Hippocampal formation (tissue), 2 donors: ENCODE measurements around the gene CCDC146.
"Not testable (repeated sequence)": the region's sequence is repeated elsewhere in the genome, so short reads cannot be mapped to it uniquely, and the experiment has no call there.

Experiments used
- DNase-seq, 2 donors: peaks; one replicate each; lab custom pipeline; 2025; lab: John Stamatoyannopoulos, UW

Gene CCDC146

DNA sequence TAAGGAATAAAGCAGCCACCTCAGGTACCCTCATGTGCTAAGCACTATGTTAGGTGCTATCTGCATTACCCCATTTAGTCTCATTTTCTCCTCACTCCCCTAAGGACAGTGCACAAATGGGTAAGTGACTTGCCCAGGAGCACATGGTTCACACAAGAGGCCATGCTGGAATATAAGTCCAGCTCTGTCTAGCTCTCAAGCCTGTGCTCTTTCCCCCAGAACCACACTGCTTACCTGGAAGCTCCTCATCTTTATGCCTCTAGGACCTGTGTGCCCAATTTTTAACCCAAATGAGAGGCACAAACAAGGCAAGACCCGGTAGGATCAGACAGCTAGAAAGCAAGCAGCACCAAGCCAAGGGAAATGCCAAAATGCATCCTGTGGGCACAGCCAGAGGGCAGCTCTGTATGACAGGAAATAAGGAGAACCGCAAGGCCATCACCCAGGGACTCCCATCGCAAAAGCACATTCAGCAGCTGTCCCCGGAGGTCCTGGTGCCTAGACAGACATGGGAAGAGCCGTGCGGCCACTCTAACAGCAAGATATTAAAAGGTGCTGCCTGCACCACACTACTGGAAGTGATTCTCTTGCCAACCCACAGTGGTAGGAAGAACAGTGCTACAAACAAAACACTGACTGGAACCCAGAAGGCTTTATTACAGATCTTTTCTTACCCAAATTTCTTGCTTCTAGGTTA lies 205.7 kb downstream of the CCDC146 start:
- DNase-seq: no peak

- DNase-seq: no peak
Measured at GRCh38 chr7:77328669-77329068, 206.3 kb downstream of the CCDC146 start.

DNA sequence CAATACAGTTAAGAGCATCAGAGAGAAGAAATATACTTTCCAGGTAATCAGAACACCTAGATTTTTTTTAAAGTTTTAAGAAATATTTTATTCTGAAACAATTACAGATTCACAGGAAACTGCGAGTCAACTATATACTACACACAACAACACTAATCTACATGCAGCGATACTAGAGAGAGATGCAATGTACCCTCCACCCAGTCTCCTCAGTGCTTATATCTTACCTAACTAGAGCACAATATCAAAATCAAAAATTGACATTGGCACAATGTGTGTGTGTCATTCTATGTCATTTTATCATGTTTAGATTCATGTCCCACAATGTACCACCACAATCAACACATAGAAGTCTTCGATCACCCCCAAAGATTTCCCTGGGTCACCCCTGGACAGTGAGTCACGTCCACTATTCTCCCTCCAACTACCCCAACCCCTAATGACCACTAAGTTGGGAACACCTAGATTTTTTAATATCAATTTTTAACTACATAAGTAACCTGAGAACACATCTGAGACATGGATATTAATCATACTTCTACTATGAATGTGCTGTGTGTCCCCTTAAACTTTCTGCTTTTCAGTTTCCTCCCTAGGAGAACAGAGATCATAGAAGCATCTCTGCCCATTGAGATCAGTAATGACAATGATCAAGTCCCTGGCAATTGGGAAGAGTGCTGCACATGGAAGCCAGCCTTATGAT lies 207.2 kb downstream of the CCDC146 start:
- no peak for DNase-seq

GRCh38 chr7:77330169-77330882 lies 207.9 kb downstream of the CCDC146 start:
- DNase-seq: no peak

GRCh38 chr7:77331938-77332695 lies 209.7 kb downstream of the CCDC146 start:
- DNase-seq: peak; percentile 50 to 86

GRCh38 chr7:77334039-77334438 lies 211.6 kb downstream of the CCDC146 start:
- not testable (repeated sequence) for DNase-seq

- DNase-seq: no peak
Measured at GRCh38 chr7:77335581-77335980, 213.2 kb downstream of the CCDC146 start.

DNA sequence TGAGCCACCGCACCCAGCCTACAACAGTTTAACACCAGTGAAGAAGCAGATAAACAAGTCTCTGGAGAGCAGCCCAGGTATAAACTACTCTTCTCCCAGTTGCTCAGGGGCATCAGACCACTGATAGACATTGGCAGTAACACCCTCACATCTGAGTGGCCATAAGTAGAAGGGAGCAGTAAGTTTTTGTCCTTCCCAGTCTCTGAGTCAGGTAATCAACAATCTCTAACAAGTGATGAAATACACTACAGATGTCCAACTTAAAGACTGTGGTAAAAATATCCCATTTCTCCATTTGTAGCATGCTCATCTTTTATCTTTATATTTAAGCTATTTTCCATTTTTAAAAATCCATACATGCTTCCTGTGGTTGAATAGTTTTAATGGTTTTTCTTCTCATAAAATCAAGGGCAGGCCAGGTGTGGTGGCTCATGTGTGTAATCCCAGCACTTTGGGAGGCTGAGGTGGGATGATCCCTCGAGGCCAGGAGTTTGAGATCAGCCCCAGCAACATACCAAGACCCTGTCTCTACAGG lies 215.1 kb downstream of the CCDC146 start:
- DNase-seq: no peak

DNA sequence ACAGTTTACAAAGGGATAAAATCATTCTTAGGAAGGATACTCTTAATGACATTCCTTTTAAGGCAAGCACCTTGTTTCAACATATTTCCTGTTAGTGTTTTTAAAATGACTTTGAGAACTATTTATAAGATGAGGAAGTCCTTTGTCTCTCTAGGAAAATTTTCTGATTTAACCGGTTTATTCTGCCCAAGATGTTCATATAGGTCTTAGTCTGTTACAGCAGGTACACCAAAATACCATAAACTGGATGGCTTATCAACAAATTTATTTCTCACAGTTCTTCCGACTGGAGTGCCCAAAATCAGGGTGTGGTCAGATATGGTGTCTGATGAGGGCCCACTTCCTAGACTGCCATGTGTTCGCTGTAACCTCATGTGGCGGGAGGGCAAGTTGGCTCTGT lies 215.8 kb downstream of the CCDC146 start:
- no peak for DNase-seq

DNA sequence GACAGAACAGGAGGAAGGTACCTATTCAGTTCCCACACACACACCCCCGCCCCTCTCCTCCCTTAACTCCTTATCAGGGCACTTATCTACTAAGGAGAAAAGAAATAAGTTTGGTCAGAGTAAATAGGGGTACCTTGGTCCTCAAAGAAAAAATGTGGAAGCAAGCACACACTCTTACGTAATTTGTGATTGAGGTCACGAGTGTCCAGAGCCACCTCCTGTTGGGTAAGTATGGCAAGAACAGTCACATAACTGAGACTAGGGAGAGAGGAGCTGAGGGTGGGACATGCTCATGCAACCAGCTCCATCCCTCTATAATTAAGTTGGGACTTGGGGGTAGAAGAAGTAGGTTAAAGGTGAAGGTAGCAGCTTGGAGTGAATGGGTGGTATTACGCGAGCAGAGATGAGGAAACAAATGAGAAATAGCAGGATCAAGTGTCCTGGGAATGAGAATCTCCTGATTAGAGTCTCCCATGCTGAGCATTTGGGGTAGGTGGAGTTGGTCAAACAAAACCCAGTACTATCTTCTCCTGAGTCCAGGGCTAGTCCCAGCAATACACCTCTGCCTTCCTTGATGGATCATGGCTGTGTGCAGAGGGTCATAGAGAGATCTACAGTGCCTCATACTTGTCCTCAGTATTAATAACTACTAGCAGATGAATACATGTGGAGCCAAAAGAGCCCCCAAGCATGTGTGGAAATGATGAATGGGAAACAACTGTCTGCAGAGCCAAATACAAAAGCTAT lies 216.6 kb downstream of the CCDC146 start:
- no peak for DNase-seq

DNA sequence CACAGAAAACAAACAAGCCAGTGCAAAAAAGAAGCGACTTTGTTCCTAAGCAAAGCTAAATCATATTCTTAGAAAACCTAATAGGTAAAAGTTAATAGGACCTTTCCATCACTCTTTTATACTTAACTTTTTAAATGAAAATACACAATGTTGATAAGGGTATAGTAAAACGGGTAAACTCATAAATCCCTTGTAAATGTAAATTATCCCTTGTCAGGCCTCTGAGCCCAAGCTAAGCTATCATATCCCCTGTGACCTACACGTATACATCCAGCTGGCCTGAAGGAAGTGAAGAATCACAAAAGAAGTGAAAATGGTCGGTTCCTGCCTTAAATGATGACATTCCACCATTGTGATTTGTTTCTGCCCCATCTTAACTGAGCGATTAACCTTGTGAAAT lies 217.3 kb downstream of the CCDC146 start:
- no peak for DNase-seq
